ENCODE measurements around the gene GLT1D1. TPM values are rescaled to one million over a fixed set of nuclear protein-coding genes. Genes with fewer than 3 reads are reported as not detected.

Gene GLT1D1
- total RNA-seq, 1 donor from 2014 or later, result 0.44 TPM

GRCh38 chr12:128991716-128992115, 138.4 kb downstream of the GLT1D1 start:
- Mint-ChIP-seq H3K27ac (ENCODE audit: unreplicated experiment) (no peak overlapping the region), H3K4me1 (ENCODE audit: unreplicated experiment) (no peaks in the 10 kb centered on the region), H3K4me3 (ENCODE audit: unreplicated experiment) (no peak overlapping the region), H3K9me3 (ENCODE audit: unreplicated experiment) (peaks cover 48% of the 10 kb centered on the region), H3K36me3 (ENCODE audit: low read depth, unreplicated experiment) (peaks cover 9% of the 10 kb centered on the region), H3K27me3 (ENCODE audit: unreplicated experiment) (peaks cover 8% of the 10 kb centered on the region)
- no peak for DNase-seq (ENCODE audit: low spot score)
- TF ChIP-seq, protein P1, sequence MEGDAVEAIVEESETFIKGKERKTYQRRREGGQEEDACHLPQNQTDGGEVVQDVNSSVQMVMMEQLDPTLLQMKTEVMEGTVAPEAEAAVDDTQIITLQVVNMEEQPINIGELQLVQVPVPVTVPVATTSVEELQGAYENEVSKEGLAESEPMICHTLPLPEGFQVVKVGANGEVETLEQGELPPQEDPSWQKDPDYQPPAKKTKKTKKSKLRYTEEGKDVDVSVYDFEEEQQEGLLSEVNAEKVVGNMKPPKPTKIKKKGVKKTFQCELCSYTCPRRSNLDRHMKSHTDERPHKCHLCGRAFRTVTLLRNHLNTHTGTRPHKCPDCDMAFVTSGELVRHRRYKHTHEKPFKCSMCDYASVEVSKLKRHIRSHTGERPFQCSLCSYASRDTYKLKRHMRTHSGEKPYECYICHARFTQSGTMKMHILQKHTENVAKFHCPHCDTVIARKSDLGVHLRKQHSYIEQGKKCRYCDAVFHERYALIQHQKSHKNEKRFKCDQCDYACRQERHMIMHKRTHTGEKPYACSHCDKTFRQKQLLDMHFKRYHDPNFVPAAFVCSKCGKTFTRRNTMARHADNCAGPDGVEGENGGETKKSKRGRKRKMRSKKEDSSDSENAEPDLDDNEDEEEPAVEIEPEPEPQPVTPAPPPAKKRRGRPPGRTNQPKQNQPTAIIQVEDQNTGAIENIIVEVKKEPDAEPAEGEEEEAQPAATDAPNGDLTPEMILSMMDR (IDR thresholded peaks at IDR 0.05; ENCODE audit: unreplicated experiment), result no peak

GRCh38 chr12:128992116-128992515, 138.8 kb downstream of the GLT1D1 start:
- no peak overlapping the region for H3K27ac Mint-ChIP-seq (ENCODE audit: unreplicated experiment)
- H3K36me3 Mint-ChIP-seq (ENCODE audit: low read depth, unreplicated experiment), result peaks cover 9% of the 10 kb centered on the region
- peaks cover 52% of the 10 kb centered on the region for H3K9me3 Mint-ChIP-seq (ENCODE audit: unreplicated experiment)
- peaks cover 8% of the 10 kb centered on the region for H3K27me3 Mint-ChIP-seq (ENCODE audit: unreplicated experiment)
- no peaks in the 10 kb centered on the region for H3K4me1 Mint-ChIP-seq (ENCODE audit: unreplicated experiment)
- no peak overlapping the region for H3K4me3 Mint-ChIP-seq (ENCODE audit: unreplicated experiment)
- TF ChIP-seq, protein P1 (IDR thresholded peaks at IDR 0.05; ENCODE audit: unreplicated experiment), result no peak
- DNase-seq (ENCODE audit: low spot score), result no peak

- Mint-ChIP-seq H3K36me3 (ENCODE audit: low read depth, unreplicated experiment) (peaks cover 9% of the 10 kb centered on the region), H3K4me3 (ENCODE audit: unreplicated experiment) (no peak overlapping the region), H3K27ac (ENCODE audit: unreplicated experiment) (no peak overlapping the region), H3K27me3 (ENCODE audit: unreplicated experiment) (peaks cover 8% of the 10 kb centered on the region), H3K4me1 (ENCODE audit: unreplicated experiment) (no peaks in the 10 kb centered on the region), H3K9me3 (ENCODE audit: unreplicated experiment) (peaks cover 51% of the 10 kb centered on the region)
- TF ChIP-seq, protein P1 (IDR thresholded peaks at IDR 0.05; ENCODE audit: unreplicated experiment), result no peak
- DNase-seq (ENCODE audit: low spot score), result no peak
Measured at GRCh38 chr12:128992550-128992949, 139.3 kb downstream of the GLT1D1 start.

- Mint-ChIP-seq H3K9me3 (ENCODE audit: unreplicated experiment) (peaks cover 44% of the 10 kb centered on the region), H3K36me3 (ENCODE audit: low read depth, unreplicated experiment) (peaks cover 17% of the 10 kb centered on the region), H3K4me3 (ENCODE audit: unreplicated experiment) (no peak overlapping the region), H3K4me1 (ENCODE audit: unreplicated experiment) (no peaks in the 10 kb centered on the region), H3K27me3 (ENCODE audit: unreplicated experiment) (peaks cover 8% of the 10 kb centered on the region), H3K27ac (ENCODE audit: unreplicated experiment) (no peak overlapping the region)
- no peak for DNase-seq (ENCODE audit: low spot score)
- TF ChIP-seq, protein P1 (IDR thresholded peaks at IDR 0.05; ENCODE audit: unreplicated experiment), result no peak
Measured at GRCh38 chr12:128994856-128995255, 141.6 kb downstream of the GLT1D1 start.

GRCh38 chr12:128995619-128996018, 142.3 kb downstream of the GLT1D1 start:
- Mint-ChIP-seq H3K27ac (ENCODE audit: unreplicated experiment) (no peak overlapping the region), H3K36me3 (ENCODE audit: low read depth, unreplicated experiment) (peaks cover 17% of the 10 kb centered on the region), H3K4me1 (ENCODE audit: unreplicated experiment) (no peaks in the 10 kb centered on the region), H3K27me3 (ENCODE audit: unreplicated experiment) (peaks cover 8% of the 10 kb centered on the region), H3K9me3 (ENCODE audit: unreplicated experiment) (peaks cover 52% of the 10 kb centered on the region), H3K4me3 (ENCODE audit: unreplicated experiment) (no peak overlapping the region)
- TF ChIP-seq, protein P1 (IDR thresholded peaks at IDR 0.05; ENCODE audit: unreplicated experiment), result no peak
- DNase-seq (ENCODE audit: low spot score), result no peak
